DND-41 (cell line): ENCODE data around the gene SNX27.

Source experiments
- ATAC-seq: fragments of 200-7000 bp; cut with Tn5 transposase; 3 replicates; pipeline ENCODE4 v1.9.1; 2021; ENCODE audit warnings: low read depth; ENCODE audit not compliant: insufficient read depth
- DNase-seq: peaks from one replicate; pipeline ENCODE4 v3.0.0-alpha.2; 2020
- H2AFZ ChIP-seq: 2 replicates; pipeline ENCODE4 v1.6.0; 2012; ENCODE audit warnings: low read depth, low read length
- H3K27ac ChIP-seq: 2 replicates; pipeline ENCODE4 v1.5.1; 2012; ENCODE audit warnings: low read length, inconsistent platforms
- H3K27me3 ChIP-seq: fragments of 200-600 bp; sonication (generic); 2 replicates; pipeline ENCODE4 v1.6.0; 2012; ENCODE audit warnings: low read length, mild to moderate bottlenecking, inconsistent platforms; ENCODE audit not compliant: insufficient read depth, poor library complexity
- H3K36me3 ChIP-seq: 2 replicates; pipeline ENCODE4 v1.5.1; 2012; ENCODE audit warnings: low read length, inconsistent platforms; ENCODE audit not compliant: insufficient read depth
- H3K4me1 ChIP-seq: 2 replicates; pipeline ENCODE4 v1.5.1; 2012; ENCODE audit warnings: mild to moderate bottlenecking, low read length; ENCODE audit not compliant: insufficient read depth
- H3K4me2 ChIP-seq: 2 replicates; pipeline ENCODE4 v1.6.0; 2012; ENCODE audit warnings: mild to moderate bottlenecking, moderate library complexity, low read length, inconsistent platforms; ENCODE audit not compliant: insufficient read depth
- H3K4me3 ChIP-seq, 2 experiments: fragments of 200-600 bp in 1 of 2; shearing (Covaris generic) in 1 of 2; 2 replicates each; pipeline ENCODE4 v1.5.1; 2012 to 2016; ENCODE audit warnings: inconsistent platforms in 2 of 2, low read length in 2 of 2, mild to moderate bottlenecking in 2 of 2, low read depth in 1 of 2, moderate library complexity in 1 of 2
- H3K79me2 ChIP-seq: 2 replicates; pipeline ENCODE4 v1.6.0; 2012; ENCODE audit warnings: low read length, inconsistent platforms; ENCODE audit not compliant: insufficient read depth
- H3K9ac ChIP-seq: 2 replicates; pipeline ENCODE4 v1.6.0; 2012; ENCODE audit warnings: low read depth, mild to moderate bottlenecking, inconsistent platforms, low read length, moderate library complexity
- H3K9me3 ChIP-seq: 2 replicates; pipeline ENCODE4 v1.5.1; 2012; ENCODE audit warnings: low read length, moderate library complexity, mild to moderate bottlenecking, inconsistent platforms; ENCODE audit not compliant: insufficient read depth, severe bottlenecking
- H4K20me1 ChIP-seq: 2 replicates; pipeline ENCODE4 v1.6.0; 2012; ENCODE audit warnings: low read length; ENCODE audit not compliant: insufficient read depth
- EZH2 ChIP-seq: IDR thresholded peaks from 3 replicates; pipeline ENCODE4 v1.6.1; 2012; ENCODE audit warnings: borderline replicate concordance, low read depth, mild to moderate bottlenecking, moderate library complexity, low read length, inconsistent platforms; ENCODE audit not compliant: severe bottlenecking
- TF ChIP-seq, protein P1 (sequence below): IDR thresholded peaks from 2 replicates; pipeline ENCODE4 v1.5.1; 2012; ENCODE audit warnings: borderline replicate concordance, low read length, moderate library complexity, mild to moderate bottlenecking; ENCODE audit not compliant: poor library complexity, severe bottlenecking; ENCODE audit errors: extremely low read depth

Gene SNX27

DNA sequence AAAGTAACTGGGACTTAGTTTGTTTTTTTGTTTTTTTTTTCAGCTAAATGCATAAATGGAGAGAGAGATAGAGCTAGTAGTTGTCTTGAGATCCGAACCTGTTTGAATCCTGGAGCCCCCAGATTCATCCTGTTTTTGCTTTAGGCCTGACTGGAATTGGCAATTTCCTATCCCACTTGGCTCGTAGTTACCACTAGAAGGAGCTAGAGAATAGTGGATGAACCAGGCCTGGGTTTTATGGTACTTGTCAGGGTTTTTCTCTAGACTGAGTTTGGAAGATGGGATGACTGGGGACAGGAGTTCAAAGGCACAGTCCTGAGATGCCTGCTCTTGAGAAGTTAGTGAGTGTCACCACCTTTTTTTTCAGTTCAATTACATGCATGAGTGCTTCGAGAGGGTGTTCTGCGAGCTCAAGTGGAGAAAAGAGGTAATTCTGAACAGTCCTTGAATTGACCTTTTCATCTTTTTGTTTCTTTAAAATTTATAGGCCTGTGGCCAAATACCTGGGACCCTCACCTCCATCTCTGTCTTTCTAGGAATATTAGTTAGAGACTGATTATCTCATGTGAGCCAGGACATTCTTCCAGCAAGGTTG is 81.3 kb downstream of the SNX27 start:
- H3K9me3 ChIP-seq, result no peaks in the 10 kb centered on the region
- no peak for DNase-seq

DNA sequence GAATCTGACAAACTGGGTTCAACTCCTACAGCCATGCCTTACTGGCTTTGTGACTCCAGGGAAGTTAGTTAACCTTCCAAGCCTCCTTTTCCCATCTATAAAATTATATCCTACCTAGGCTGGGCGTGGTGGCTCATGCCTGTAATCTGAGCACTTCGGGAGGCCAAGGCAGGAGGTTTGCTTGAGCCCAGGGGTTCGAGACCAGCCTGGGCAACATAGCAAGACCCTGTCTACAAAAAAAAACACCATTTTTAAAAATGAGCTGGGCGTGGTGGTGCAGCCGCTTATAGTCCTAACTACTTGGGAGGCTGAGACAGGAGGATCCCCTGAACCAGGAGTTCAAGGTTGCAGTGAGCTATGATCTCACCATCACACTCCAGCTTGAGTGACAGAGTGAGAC is 89.7 kb downstream of the SNX27 start:
- H3K9me3 ChIP-seq, result no peaks in the 10 kb centered on the region
- H3K79me2 ChIP-seq, result no peaks in the 10 kb centered on the region
- no peak overlapping the region for H2AFZ ChIP-seq
- no peak overlapping the region for H3K4me2 ChIP-seq
- no peak overlapping the region for H3K4me3 ChIP-seq
- H3K27me3 ChIP-seq, result no peaks in the 10 kb centered on the region
- H3K4me1 ChIP-seq, result peaks cover 10% of the 10 kb centered on the region; the same call in 1 of the 2 replicates
- no peak overlapping the region for H3K9ac ChIP-seq
- no peak overlapping the region for H3K27ac ChIP-seq
- no peaks in the 10 kb centered on the region for H4K20me1 ChIP-seq
- TF ChIP-seq EZH2, result no peak
- TF ChIP-seq, protein P1, sequence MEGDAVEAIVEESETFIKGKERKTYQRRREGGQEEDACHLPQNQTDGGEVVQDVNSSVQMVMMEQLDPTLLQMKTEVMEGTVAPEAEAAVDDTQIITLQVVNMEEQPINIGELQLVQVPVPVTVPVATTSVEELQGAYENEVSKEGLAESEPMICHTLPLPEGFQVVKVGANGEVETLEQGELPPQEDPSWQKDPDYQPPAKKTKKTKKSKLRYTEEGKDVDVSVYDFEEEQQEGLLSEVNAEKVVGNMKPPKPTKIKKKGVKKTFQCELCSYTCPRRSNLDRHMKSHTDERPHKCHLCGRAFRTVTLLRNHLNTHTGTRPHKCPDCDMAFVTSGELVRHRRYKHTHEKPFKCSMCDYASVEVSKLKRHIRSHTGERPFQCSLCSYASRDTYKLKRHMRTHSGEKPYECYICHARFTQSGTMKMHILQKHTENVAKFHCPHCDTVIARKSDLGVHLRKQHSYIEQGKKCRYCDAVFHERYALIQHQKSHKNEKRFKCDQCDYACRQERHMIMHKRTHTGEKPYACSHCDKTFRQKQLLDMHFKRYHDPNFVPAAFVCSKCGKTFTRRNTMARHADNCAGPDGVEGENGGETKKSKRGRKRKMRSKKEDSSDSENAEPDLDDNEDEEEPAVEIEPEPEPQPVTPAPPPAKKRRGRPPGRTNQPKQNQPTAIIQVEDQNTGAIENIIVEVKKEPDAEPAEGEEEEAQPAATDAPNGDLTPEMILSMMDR, result no peak
- DNase-seq (no peak), ATAC-seq (no peak)
- H3K36me3 ChIP-seq, result peaks cover 41% of the 10 kb centered on the region

More for the DNA sequence above, 81.3 kb downstream of the SNX27 start:
- Histone ChIP-seq H3K27ac (no peak overlapping the region), H3K79me2 (no peaks in the 10 kb centered on the region), H4K20me1 (no peaks in the 10 kb centered on the region), H3K4me1 (no peaks in the 10 kb centered on the region), H2AFZ (no peak overlapping the region), H3K4me2 (no peak overlapping the region), H3K4me3 (no peak overlapping the region), H3K9ac (no peak overlapping the region), H3K27me3 (no peaks in the 10 kb centered on the region), H3K36me3 (peaks cover 51% of the 10 kb centered on the region)
- TF ChIP-seq EZH2, result no peak
- TF ChIP-seq, protein P1, result peak; percentile 71
- peak; percentile 37; the same call in 1 of the 3 replicates for ATAC-seq

- Histone ChIP-seq H3K36me3 (peaks cover 29% of the 10 kb centered on the region), H3K9me3 (no peaks in the 10 kb centered on the region), H3K27ac (no peak overlapping the region), H3K27me3 (no peaks in the 10 kb centered on the region), H3K4me1 (peaks cover 10% of the 10 kb centered on the region; the same call in 1 of the 2 replicates), H3K4me3 (no peak overlapping the region), H2AFZ (no peak overlapping the region), H3K79me2 (no peaks in the 10 kb centered on the region), H3K4me2 (no peak overlapping the region), H3K9ac (no peak overlapping the region), H4K20me1 (0 out of 2 replicates have a peak, but pooled peaks cover 3% of the 10 kb centered on the region)
- no peak for TF ChIP-seq EZH2
- TF ChIP-seq, protein P1, result no peak
- ATAC-seq (peak; percentile 25; the same call in 1 of the 3 replicates), DNase-seq (no peak)
These were observed 91.1 kb downstream of the SNX27 start for GRCh38 chr1:151702936-151703335.
